ENCODE data around the gene EML4. TPM values are rescaled to one million over a fixed set of nuclear protein-coding genes. Genes with fewer than 3 reads are reported as not detected.

The EML4 gene
- total and polyA plus RNA-seq, 2 of the 13 experiments (the other 11 are each of a cell fraction or from before 2014, with no cell fraction given): 243 to 476 TPM

DNA sequence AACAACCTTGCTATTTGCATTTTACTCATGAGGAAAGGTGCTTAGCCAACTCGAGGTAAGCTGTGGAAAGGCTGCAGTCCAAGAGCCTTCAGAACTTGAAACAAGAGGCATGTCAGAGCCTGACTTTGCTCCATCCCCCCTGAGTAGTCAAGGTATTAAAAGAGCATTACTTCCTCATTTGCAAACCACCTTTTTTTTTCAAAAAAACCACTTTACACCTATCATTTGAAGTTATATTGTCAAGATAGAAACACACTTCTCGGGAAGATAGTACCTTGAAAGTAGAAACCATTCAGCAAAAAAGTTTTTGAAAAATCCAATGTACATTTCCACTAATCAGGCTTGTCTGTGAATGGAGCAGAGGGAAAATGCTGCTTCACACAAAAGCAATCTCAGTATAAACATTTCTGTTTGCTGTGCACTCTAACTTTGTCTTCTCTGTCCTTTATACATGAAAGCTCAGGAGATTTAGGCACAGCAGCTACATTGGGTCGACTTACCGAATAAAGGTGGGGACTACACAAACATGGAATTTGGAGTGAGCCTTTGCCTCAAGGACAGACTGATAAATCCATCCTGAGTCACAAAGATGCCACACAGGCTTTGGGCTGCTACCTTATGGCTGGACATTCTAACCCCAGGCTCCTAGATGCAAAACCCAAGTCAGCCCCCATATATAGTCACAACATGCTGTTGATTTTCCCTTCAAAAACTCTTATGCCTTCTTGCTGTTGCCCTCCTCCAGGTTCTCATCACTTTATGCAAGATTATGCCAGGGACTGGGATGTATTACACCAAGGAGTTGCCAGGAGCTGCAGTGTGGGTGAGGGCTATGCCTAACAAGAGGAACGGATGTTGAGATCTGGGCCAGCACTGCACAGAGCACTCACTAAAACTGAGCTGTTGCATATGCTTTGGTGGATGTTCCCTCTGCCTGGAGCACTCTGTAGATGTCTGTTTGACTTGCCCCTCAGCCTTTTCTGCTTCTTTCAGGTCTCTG, 41.4 kb upstream of the EML4 start (continued):
- TF ChIP-seq, protein P1, sequence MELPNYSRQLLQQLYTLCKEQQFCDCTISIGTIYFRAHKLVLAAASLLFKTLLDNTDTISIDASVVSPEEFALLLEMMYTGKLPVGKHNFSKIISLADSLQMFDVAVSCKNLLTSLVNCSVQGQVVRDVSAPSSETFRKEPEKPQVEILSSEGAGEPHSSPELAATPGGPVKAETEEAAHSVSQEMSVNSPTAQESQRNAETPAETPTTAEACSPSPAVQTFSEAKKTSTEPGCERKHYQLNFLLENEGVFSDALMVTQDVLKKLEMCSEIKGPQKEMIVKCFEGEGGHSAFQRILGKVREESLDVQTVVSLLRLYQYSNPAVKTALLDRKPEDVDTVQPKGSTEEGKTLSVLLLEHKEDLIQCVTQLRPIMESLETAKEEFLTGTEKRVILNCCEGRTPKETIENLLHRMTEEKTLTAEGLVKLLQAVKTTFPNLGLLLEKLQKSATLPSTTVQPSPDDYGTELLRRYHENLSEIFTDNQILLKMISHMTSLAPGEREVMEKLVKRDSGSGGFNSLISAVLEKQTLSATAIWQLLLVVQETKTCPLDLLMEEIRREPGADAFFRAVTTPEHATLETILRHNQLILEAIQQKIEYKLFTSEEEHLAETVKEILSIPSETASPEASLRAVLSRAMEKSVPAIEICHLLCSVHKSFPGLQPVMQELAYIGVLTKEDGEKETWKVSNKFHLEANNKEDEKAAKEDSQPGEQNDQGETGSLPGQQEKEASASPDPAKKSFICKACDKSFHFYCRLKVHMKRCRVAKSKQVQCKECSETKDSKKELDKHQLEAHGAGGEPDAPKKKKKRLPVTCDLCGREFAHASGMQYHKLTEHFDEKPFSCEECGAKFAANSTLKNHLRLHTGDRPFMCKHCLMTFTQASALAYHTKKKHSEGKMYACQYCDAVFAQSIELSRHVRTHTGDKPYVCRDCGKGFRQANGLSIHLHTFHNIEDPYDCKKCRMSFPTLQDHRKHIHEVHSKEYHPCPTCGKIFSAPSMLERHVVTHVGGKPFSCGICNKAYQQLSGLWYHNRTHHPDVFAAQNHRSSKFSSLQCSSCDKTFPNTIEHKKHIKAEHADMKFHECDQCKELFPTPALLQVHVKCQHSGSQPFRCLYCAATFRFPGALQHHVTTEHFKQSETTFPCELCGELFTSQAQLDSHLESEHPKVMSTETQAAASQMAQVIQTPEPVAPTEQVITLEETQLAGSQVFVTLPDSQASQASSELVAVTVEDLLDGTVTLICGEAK (IDR thresholded peaks at IDR 0.05): no peak
- TF ChIP-seq, protein P1 (CRISPR knock-in tag; IDR thresholded peaks at IDR 0.05): no peak; the same call in 1 of the 2 replicates
- no peak for TF ChIP-seq ZNF678 (CRISPR knock-in tag; IDR thresholded peaks at IDR 0.05)
- TF ChIP-seq ZZZ3 (CRISPR knock-in tag; IDR thresholded peaks at IDR 0.05; ENCODE audit: borderline replicate concordance): no peak
- peak; percentile 86 for TF ChIP-seq MIXL1 (CRISPR knock-in tag; IDR thresholded peaks at IDR 0.05)
- TF ChIP-seq ZBTB7B (CRISPR knock-in tag; IDR thresholded peaks at IDR 0.05): peak; percentile 87
- no peak for TF ChIP-seq ZNF781 (CRISPR knock-in tag; IDR thresholded peaks at IDR 0.05; ENCODE audit: borderline replicate concordance, not compliant biosample characterization)
- TF ChIP-seq ZNF563 (CRISPR knock-in tag; IDR thresholded peaks at IDR 0.05): no peak
- no peak for TF ChIP-seq HMGA1 (CRISPR knock-in tag; conservative IDR thresholded peaks at IDR 0.05)
- TF ChIP-seq, protein P2, sequence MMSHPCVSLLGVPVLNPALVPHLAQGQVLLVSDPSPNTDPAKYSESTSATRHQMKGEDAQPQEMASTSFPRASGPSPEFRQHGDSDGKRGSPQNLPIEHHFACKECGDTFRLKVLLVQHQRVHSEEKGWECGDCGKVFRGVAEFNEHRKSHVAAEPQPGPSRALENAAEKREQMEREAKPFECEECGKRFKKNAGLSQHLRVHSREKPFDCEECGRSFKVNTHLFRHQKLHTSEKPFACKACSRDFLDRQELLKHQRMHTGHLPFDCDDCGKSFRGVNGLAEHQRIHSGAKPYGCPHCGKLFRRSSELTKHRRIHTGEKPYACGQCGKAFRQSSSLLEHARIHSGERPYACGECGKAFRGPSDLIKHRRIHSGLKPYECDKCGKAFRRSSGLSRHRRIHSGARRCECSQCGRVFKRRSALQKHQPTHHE (CRISPR knock-in tag; IDR thresholded peaks at IDR 0.05; ENCODE audit: borderline replicate concordance): no peak
- TF ChIP-seq, protein P3, sequence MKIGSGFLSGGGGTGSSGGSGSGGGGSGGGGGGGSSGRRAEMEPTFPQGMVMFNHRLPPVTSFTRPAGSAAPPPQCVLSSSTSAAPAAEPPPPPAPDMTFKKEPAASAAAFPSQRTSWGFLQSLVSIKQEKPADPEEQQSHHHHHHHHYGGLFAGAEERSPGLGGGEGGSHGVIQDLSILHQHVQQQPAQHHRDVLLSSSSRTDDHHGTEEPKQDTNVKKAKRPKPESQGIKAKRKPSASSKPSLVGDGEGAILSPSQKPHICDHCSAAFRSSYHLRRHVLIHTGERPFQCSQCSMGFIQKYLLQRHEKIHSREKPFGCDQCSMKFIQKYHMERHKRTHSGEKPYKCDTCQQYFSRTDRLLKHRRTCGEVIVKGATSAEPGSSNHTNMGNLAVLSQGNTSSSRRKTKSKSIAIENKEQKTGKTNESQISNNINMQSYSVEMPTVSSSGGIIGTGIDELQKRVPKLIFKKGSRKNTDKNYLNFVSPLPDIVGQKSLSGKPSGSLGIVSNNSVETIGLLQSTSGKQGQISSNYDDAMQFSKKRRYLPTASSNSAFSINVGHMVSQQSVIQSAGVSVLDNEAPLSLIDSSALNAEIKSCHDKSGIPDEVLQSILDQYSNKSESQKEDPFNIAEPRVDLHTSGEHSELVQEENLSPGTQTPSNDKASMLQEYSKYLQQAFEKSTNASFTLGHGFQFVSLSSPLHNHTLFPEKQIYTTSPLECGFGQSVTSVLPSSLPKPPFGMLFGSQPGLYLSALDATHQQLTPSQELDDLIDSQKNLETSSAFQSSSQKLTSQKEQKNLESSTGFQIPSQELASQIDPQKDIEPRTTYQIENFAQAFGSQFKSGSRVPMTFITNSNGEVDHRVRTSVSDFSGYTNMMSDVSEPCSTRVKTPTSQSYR (CRISPR knock-in tag; IDR thresholded peaks at IDR 0.05; ENCODE audit: borderline replicate concordance): peak; percentile 9; the same call in 1 of the 2 replicates
- TF ChIP-seq, protein P4, sequence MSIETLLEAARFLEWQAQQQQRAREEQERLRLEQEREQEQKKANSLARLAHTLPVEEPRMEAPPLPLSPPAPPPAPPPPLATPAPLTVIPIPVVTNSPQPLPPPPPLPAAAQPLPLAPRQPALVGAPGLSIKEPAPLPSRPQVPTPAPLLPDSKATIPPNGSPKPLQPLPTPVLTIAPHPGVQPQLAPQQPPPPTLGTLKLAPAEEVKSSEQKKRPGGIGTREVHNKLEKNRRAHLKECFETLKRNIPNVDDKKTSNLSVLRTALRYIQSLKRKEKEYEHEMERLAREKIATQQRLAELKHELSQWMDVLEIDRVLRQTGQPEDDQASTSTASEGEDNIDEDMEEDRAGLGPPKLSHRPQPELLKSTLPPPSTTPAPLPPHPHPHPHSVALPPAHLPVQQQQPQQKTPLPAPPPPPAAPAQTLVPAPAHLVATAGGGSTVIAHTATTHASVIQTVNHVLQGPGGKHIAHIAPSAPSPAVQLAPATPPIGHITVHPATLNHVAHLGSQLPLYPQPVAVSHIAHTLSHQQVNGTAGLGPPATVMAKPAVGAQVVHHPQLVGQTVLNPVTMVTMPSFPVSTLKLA (IDR thresholded peaks at IDR 0.05): no peak
- TF ChIP-seq ARHGAP35 (CRISPR knock-in tag; IDR thresholded peaks at IDR 0.05; ENCODE audit: borderline replicate concordance): no peak

Data from HepG2 (cell line).